ENCODE results near the gene RALGPS1. TPM values are rescaled to one million over a fixed set of nuclear protein-coding genes. Genes with fewer than 3 reads are reported as not detected.

RALGPS1 gene
- total and polyA plus RNA-seq, 8 donors = 5.8 to 12.7 (median 9.3) TPM

DNA sequence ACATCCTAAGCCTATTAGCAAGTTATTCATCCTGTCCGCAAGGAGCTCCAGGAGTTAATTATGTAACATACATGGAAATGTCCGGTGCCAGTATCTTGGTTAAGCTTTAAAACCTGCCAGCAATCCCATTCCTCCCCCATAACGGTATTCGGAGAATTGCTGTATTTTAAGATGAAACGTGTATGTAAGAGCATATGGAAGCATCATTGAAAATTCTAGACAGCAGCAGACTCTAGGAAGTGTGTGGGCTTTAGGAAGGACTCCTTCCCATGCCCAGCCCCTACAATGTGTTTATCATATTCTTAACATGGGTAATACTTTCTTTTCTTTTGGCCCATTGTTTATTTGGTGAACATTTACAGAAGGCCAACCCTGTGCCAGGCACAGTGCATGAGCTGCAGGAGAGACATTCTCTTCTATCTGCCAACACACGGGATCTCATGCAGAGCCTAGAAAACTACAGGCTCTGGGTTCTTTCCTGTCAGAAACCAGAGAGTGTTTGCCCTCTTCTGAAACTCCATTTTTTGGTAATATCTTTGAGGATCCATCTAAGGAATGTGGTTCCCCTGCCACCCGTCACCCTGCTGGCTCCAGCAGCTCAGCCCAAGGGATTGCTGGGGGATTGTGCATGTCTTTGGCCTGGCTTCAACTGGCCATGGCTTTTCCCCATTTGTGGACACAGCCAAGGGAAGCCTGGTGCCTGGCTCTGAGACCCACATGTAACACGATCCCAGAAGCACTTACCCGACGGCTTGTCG lies 192.8 kb downstream of the RALGPS1 start:
- DNase-seq = peak in 1 of 6 donors; percentile 15
- TF ChIP-seq, protein P1, sequence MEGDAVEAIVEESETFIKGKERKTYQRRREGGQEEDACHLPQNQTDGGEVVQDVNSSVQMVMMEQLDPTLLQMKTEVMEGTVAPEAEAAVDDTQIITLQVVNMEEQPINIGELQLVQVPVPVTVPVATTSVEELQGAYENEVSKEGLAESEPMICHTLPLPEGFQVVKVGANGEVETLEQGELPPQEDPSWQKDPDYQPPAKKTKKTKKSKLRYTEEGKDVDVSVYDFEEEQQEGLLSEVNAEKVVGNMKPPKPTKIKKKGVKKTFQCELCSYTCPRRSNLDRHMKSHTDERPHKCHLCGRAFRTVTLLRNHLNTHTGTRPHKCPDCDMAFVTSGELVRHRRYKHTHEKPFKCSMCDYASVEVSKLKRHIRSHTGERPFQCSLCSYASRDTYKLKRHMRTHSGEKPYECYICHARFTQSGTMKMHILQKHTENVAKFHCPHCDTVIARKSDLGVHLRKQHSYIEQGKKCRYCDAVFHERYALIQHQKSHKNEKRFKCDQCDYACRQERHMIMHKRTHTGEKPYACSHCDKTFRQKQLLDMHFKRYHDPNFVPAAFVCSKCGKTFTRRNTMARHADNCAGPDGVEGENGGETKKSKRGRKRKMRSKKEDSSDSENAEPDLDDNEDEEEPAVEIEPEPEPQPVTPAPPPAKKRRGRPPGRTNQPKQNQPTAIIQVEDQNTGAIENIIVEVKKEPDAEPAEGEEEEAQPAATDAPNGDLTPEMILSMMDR (IDR thresholded peaks at IDR 0.05) = no peak
- H3K4me3 ChIP-seq = no peak overlapping the region
- intact Hi-C loops (cut with DNase I) = no loop called here
- FAIRE-seq = no peak
- WGBS, 2 donors = 84 to 91% methylated on average over 11 of the region's 11 CpGs
- H3K36me3 ChIP-seq = no peaks in the 10 kb centered on the region
- H3K27ac ChIP-seq = no peak overlapping the region
- no peaks in the 10 kb centered on the region for H3K27me3 ChIP-seq
- H3K9me3 ChIP-seq = no peaks in the 10 kb centered on the region
- no peaks in the 10 kb centered on the region for H3K4me1 ChIP-seq
- ATAC-seq = no peak

DNA sequence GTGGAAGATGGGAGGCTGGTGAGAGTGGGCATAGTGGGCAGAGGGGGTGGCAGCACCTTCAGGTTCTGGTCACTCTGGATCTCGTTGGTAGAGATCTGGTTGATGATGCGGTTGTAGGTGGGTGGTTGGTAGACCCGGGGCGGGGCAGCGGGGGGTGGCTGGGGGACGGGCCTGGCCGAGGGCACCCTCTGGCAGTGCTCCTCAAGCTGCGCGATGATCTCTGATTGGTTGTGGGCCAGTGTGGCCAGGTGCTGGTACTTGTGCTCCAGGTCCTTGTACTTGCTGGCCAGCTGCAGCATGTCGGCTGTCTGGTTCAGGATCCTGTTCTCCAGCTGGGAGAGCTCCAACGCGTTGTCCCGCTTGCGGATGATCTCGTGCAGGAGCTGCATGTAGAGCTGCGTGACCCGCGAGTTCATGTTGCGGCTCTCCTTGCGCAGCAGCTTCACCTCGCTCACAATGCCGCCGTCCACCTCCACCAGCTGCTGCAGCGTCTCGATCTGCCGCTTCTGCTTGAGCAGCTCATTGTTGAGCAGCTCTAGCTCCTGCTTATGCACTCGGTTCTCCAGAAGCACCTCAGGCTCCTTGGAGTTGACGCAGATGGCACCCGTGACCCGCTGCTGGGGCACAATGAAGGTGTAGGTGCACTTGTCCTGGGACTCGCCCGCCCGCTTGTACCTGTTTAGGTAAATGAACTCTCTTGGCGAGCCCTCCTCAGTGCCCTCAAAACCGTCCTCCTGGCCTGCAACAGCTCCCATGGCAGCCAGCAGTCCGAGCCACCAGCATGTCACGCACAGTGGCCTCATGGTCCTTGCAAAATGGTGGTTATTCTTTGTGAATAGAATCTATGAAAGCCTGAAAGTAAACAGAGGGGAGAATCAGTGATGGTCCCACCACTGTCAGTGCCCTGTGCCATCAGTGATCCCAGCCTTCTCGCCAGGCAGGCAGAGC lies 193.6 kb downstream of the RALGPS1 start:
- H3K36me3 ChIP-seq = no peaks in the 10 kb centered on the region
- intact Hi-C loops (cut with DNase I) = no loop called here
- H3K4me3 ChIP-seq = no peak overlapping the region
- H3K4me1 ChIP-seq = no peaks in the 10 kb centered on the region
- TF ChIP-seq, protein P1 (IDR thresholded peaks at IDR 0.05) = no peak
- no peaks in the 10 kb centered on the region for H3K9me3 ChIP-seq
- 94 to 98% methylated on average over 37 to 38 of the region's 38 CpGs for WGBS, 2 donors
- H3K27ac ChIP-seq = no peak overlapping the region
- H3K27me3 ChIP-seq = no peaks in the 10 kb centered on the region
- DNase-seq = peak in 1 of 6 donors; percentile 43
- no peak for ATAC-seq
- no peak for FAIRE-seq

DNA sequence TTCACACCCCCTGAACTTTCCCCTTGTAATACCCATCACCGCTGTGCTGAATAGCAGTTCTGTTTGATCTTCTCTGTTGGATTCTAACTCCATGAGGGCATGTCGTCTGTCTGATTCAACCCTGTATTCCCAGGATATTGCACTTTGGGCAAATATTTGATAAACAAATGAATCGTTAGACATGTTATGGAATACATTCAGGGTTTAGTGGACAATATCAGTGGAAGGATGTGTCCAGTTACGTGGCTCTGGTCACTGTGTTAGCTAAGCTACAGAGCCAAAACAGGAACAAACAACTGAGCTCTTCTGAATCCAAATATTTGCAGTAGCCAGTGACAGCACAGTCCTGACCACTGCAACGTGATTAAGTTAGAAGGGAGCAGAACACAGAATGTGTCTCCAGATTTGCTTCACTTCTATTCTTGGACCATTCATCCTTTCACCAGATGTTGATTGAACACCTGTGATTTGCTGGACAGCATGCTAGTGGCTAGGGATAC lies 194.7 kb downstream of the RALGPS1 start:
- H3K27me3 ChIP-seq = no peaks in the 10 kb centered on the region
- 78 to 80% methylated on average over 5 of the region's 5 CpGs for WGBS, 2 donors
- DNase-seq (no peak), FAIRE-seq (no peak), ATAC-seq (peak in 1 of 4 donors; percentile 38)
- no peaks in the 10 kb centered on the region for H3K36me3 ChIP-seq
- no peak overlapping the region for H3K4me3 ChIP-seq
- TF ChIP-seq, protein P1 (IDR thresholded peaks at IDR 0.05) = no peak
- no peak overlapping the region for H3K27ac ChIP-seq
- H3K4me1 ChIP-seq = no peaks in the 10 kb centered on the region
- no peaks in the 10 kb centered on the region for H3K9me3 ChIP-seq
- intact Hi-C loops (cut with DNase I) = no loop called here

DNA sequence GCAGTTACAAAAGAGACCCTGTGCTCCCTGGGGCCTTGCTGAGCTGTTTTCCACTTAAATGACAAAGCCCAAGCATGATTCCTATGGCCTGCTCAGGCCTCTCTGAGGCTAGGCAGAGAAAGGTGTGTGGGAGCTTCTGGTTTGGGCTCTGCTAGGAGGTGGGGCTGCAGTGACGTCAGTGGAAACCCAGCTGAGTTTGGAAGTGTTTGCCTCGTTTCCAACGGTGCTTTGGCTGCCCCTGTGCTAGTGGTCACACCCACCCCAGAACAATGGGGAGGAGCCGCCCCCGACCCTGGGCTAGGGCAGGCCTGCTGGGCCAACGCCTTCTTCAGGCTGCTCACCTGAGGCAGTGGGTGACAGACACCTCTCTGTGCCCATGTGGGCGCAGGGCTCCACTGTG lies 197.5 kb downstream of the RALGPS1 start:
- DNase-seq = no peak
- Histone ChIP-seq H3K27ac (no peak overlapping the region), H3K27me3 (no peaks in the 10 kb centered on the region), H3K36me3 (no peaks in the 10 kb centered on the region), H3K4me1 (no peaks in the 10 kb centered on the region), H3K4me3 (no peak overlapping the region), H3K9me3 (no peaks in the 10 kb centered on the region)
- 75 to 80% methylated on average over 7 of the region's 7 CpGs for WGBS, 2 donors
- intact Hi-C loops (cut with DNase I) = no loop called here
- peak in 1 of 4 donors; percentile 20 for ATAC-seq
- FAIRE-seq = no peak
- TF ChIP-seq, protein P1 (IDR thresholded peaks at IDR 0.05) = no peak
